Left ventricle myocardium inferior (tissue), 1 donor: ENCODE results near the gene TMEM158. TPM values are rescaled to one million over a fixed set of nuclear protein-coding genes. Genes with fewer than 3 reads are reported as not detected.

Experiments used
- DNase-seq: peaks from one replicate; pipeline ENCODE4 v3.0.0-alpha.2; 2020
- H3K27ac ChIP-seq: fragments of 200-600 bp; replicated peaks from 2 replicates; pipeline ENCODE4 v1.8.0; 2021
- H3K27me3 ChIP-seq: fragments of 200-600 bp; 2 replicates; pipeline ENCODE4 v1.8.0; 2021; ENCODE audit warnings: low read depth
- H3K36me3 ChIP-seq: fragments of 200-600 bp; 2 replicates; pipeline ENCODE4 v1.8.0; 2021
- H3K4me1 ChIP-seq: fragments of 200-600 bp; 2 replicates; pipeline ENCODE4 v1.8.0; 2021
- H3K4me3 ChIP-seq: fragments of 200-600 bp; 2 replicates; pipeline ENCODE4 v1.8.0; 2021; ENCODE audit warnings: mild to moderate bottlenecking, moderate library complexity
- H3K9me3 ChIP-seq: fragments of 200-600 bp; replicated peaks from 2 replicates; pipeline ENCODE4 v1.8.0; 2021
- CTCF ChIP-seq: fragments of 200-600 bp; IDR thresholded peaks from 2 replicates; pipeline ENCODE4 v1.8.0; 2021; ENCODE audit warnings: antibody characterized with exemption, mild to moderate bottlenecking, borderline replicate concordance
- intact Hi-C: fragments of 100-400 bp; cut with micrococcal nuclease; formaldehyde crosslinking; loops from one replicate; pipeline ENCODE4 v1.11.0; 2022
- total RNA-seq: library from RNA; stranded (reverse); fragmentation: NEBNext Ultra II Directional; extraction: Animal tissue kit (Norgen Biotek cat#: 25700); gene quantifications from one replicate; pipeline ENCODE4 v1.2.1, GENCODE V29; 2021
- donor health status: DM: no; HTN: yes; CAD: no; lungs with severe emphysema.

The TMEM158 gene
- total RNA-seq, 1 donor from 2014 or later, result 0.60 TPM

DNA sequence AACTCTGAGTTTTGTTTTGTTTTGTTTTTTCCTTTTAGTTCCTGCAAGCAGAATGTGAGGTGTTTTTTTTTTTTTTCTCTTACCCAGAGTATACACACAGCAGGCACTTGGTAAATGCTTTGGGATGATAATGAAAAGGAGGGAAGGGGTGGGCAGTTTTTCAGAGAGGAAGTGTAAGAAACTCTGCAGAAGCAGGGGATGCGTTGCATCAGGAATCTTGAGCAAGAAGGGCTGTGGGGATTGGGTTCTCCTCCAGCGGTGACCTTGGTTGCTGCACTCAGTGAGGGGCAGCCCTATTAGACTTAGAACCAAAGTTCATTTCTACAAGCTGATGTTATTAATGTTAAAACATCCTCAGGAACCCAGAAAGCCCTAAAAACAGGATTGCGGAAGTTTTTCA lies 32.2 kb upstream of the TMEM158 start:
- H3K27ac ChIP-seq, result no peak overlapping the region
- no peaks in the 10 kb centered on the region for H3K9me3 ChIP-seq
- H3K4me3 ChIP-seq, result no peak overlapping the region
- no peaks in the 10 kb centered on the region for H3K4me1 ChIP-seq
- H3K36me3 ChIP-seq, result no peaks in the 10 kb centered on the region
- DNase-seq, result no peak
- no peak for TF ChIP-seq CTCF
- H3K27me3 ChIP-seq, result peaks cover 32% of the 10 kb centered on the region
- intact Hi-C loops, result no loop called here

DNA sequence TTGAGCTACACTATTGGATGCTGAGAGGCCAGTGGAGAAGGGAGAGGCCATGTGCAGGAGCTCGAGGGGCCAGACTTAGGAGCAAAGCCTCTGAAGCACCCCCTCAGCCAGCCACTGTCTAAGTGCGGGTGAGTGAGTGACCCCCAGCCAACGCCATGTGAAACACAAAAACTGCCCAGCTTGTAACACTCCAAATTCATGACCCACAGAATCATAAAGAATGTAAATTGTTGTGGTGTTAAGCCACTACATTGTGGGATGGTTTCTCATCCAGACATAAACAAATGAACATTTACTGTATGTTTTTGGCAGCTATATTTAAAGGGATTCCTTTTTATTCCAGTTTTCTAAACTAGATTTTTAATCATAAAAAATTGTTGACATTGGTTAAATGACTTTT lies 27.2 kb upstream of the TMEM158 start:
- intact Hi-C loops, result no loop called here
- Histone ChIP-seq H3K4me3 (no peak overlapping the region), H3K36me3 (no peaks in the 10 kb centered on the region), H3K27ac (no peak overlapping the region), H3K9me3 (no peaks in the 10 kb centered on the region), H3K4me1 (no peaks in the 10 kb centered on the region), H3K27me3 (peaks cover 19% of the 10 kb centered on the region)
- TF ChIP-seq CTCF, result no peak
- no peak for DNase-seq

GRCh38 chr3:45252826-45253225 lies 26.7 kb upstream of the TMEM158 start:
- Histone ChIP-seq H3K4me1 (no peaks in the 10 kb centered on the region), H3K27me3 (peaks cover 19% of the 10 kb centered on the region), H3K4me3 (no peak overlapping the region), H3K36me3 (no peaks in the 10 kb centered on the region), H3K9me3 (no peaks in the 10 kb centered on the region), H3K27ac (no peak overlapping the region)
- intact Hi-C loops, result no loop called here
- TF ChIP-seq CTCF, result no peak
- no peak for DNase-seq

DNA sequence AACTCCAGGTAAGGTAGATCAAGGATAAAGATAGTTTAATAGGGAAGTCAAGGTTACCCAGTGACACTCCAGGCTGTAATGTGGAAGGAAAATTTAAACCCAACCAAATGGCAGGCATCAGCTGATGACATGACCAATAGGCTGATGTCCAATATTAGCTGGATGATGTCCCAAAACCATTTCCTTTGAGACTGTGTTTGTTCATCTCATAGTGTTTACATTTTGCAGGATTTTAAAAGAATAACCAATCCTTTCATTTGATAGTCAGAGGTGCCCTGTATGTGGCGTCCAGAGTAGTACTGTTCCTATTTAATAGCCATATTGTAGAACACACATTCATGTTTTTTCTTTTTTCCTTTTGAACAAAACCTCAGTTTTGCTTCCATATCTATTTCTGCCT lies 23.3 kb upstream of the TMEM158 start:
- Histone ChIP-seq H3K4me3 (no peak overlapping the region), H3K9me3 (no peaks in the 10 kb centered on the region), H3K27ac (no peak overlapping the region), H3K4me1 (no peaks in the 10 kb centered on the region), H3K36me3 (no peaks in the 10 kb centered on the region), H3K27me3 (peaks cover 5% of the 10 kb centered on the region)
- no peak for TF ChIP-seq CTCF
- no peak for DNase-seq
- intact Hi-C loops, result no loop called here

- H3K36me3 ChIP-seq, result no peaks in the 10 kb centered on the region
- peaks cover 31% of the 10 kb centered on the region for H3K27me3 ChIP-seq
- no peak for TF ChIP-seq CTCF
- no peak for DNase-seq
- no peaks in the 10 kb centered on the region for H3K4me1 ChIP-seq
- no peak overlapping the region for H3K27ac ChIP-seq
- no peak overlapping the region for H3K4me3 ChIP-seq
- no peaks in the 10 kb centered on the region for H3K9me3 ChIP-seq
- intact Hi-C loops, result no loop called here
These were observed 20.2 kb upstream of the TMEM158 start for GRCh38 chr3:45246241-45246640.

DNA sequence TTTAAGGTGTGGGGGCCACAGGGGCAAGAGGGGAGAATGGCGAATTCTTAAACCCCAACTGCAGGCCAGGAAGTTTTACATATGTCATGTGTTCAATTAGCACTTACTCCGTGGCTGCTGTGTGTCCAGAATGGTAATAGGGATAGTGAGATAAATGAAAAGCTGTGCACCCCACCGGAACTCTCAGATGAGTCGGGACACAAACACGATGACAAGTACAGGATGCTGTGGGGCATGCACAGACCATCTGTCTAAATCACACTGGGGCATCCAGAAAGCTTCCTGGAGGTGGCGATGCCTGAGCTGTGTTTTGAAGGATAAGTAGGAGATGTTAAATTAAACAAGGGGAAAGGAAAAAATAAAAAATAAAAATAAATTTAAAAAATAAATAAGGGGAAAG lies 18.3 kb upstream of the TMEM158 start:
- Histone ChIP-seq H3K27ac (no peak overlapping the region), H3K27me3 (peaks cover 50% of the 10 kb centered on the region), H3K9me3 (no peaks in the 10 kb centered on the region), H3K4me1 (no peaks in the 10 kb centered on the region), H3K4me3 (no peak overlapping the region), H3K36me3 (no peaks in the 10 kb centered on the region)
- TF ChIP-seq CTCF, result no peak
- intact Hi-C loops, result no loop called here
- no peak for DNase-seq
